ENCODE data around the gene HDAC7. TPM values are rescaled to one million over a fixed set of nuclear protein-coding genes. Genes with fewer than 3 reads are reported as not detected.

HDAC7 gene
- total RNA-seq, 1 donor from 2014 or later: 93.2 TPM

DNA sequence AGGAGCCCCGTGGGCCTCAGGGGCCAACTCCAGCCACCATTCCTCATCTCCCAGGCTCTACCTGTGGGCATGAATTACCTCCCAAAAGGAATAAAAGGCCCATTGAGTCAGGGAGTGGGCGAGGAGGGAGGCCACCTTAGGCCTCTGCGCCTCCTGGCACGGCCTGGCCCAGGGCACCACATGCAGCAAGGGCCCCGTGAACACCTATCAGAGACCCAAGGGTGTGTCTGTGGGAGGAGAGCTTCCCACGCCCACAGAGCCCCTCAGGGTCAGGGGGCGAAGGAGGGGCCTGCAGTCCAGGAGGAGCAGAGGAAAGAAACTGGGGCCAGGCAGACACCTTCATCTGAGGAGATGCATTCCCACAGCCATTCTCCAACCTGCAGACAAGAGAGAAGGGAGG lies 73.2 kb downstream of the HDAC7 start:
- TF ChIP-seq CTCF (IDR thresholded peaks at IDR 0.05): no peak
- no peak for DNase-seq (ENCODE audit: low spot score)
- peaks cover 2% of the 10 kb centered on the region for H3K4me1 Mint-ChIP-seq (ENCODE audit: low read depth)
- H3K27ac Mint-ChIP-seq (ENCODE audit: unreplicated experiment): no peak overlapping the region
- H3K9me3 Mint-ChIP-seq (ENCODE audit: low read depth): no peaks in the 10 kb centered on the region
- H3K27me3 Mint-ChIP-seq (ENCODE audit: low read depth): peaks cover 41% of the 10 kb centered on the region
- H3K36me3 Mint-ChIP-seq (ENCODE audit: low read depth): no peaks in the 10 kb centered on the region
- H3K4me3 Mint-ChIP-seq (ENCODE audit: unreplicated experiment): no peak overlapping the region

DNA sequence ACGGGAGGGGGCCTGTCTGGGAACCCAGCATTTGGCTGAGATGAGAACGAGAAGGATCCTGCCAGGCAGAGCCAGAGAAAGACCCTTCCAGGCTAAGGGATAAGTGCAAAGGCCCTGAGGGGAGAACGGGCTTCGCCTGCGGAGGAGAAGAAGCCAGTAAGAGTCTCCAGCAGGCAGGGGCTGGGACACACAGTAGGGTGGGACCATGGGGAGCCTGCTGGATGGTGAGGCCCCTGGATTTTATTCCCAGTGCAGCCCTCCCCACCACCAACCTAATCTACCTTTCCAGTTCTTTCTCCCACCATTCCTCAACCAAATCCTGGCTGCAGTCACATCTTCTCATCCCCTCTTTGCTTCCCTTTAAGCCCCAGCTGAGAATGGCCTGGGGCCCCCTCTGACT lies 73.6 kb downstream of the HDAC7 start:
- DNase-seq (ENCODE audit: low spot score): no peak
- H3K27me3 Mint-ChIP-seq (ENCODE audit: low read depth): peaks cover 41% of the 10 kb centered on the region
- no peaks in the 10 kb centered on the region for H3K36me3 Mint-ChIP-seq (ENCODE audit: low read depth)
- H3K27ac Mint-ChIP-seq (ENCODE audit: unreplicated experiment): no peak overlapping the region
- H3K9me3 Mint-ChIP-seq (ENCODE audit: low read depth): no peaks in the 10 kb centered on the region
- no peak for TF ChIP-seq CTCF (IDR thresholded peaks at IDR 0.05)
- no peak overlapping the region for H3K4me3 Mint-ChIP-seq (ENCODE audit: unreplicated experiment)
- H3K4me1 Mint-ChIP-seq (ENCODE audit: low read depth): peaks cover 6% of the 10 kb centered on the region

GRCh38 chr12:47745485-47746041 lies 74.1 kb downstream of the HDAC7 start:
- Mint-ChIP-seq H3K4me1 (ENCODE audit: low read depth) (peaks cover 10% of the 10 kb centered on the region), H3K9me3 (ENCODE audit: low read depth) (no peaks in the 10 kb centered on the region), H3K36me3 (ENCODE audit: low read depth) (no peaks in the 10 kb centered on the region), H3K27me3 (ENCODE audit: low read depth) (peaks cover 41% of the 10 kb centered on the region), H3K27ac (ENCODE audit: unreplicated experiment) (no peak overlapping the region), H3K4me3 (ENCODE audit: unreplicated experiment) (no peak overlapping the region)
- no peak for DNase-seq (ENCODE audit: low spot score)
- TF ChIP-seq CTCF (IDR thresholded peaks at IDR 0.05): no peak

- H3K36me3 Mint-ChIP-seq (ENCODE audit: low read depth): no peaks in the 10 kb centered on the region
- H3K27ac Mint-ChIP-seq (ENCODE audit: unreplicated experiment): no peak overlapping the region
- H3K9me3 Mint-ChIP-seq (ENCODE audit: low read depth): no peaks in the 10 kb centered on the region
- DNase-seq (ENCODE audit: low spot score): no peak
- H3K27me3 Mint-ChIP-seq (ENCODE audit: low read depth): peaks cover 39% of the 10 kb centered on the region
- no peak for TF ChIP-seq CTCF (IDR thresholded peaks at IDR 0.05)
- H3K4me1 Mint-ChIP-seq (ENCODE audit: low read depth): peaks cover 12% of the 10 kb centered on the region
- H3K4me3 Mint-ChIP-seq (ENCODE audit: unreplicated experiment): no peak overlapping the region
These were observed 74.8 kb downstream of the HDAC7 start for GRCh38 chr12:47744778-47745436.

GRCh38 chr12:47744005-47744651 lies 75.6 kb downstream of the HDAC7 start:
- peaks cover 38% of the 10 kb centered on the region for H3K27me3 Mint-ChIP-seq (ENCODE audit: low read depth)
- peak overlapping the region; percentile 47 for H3K27ac Mint-ChIP-seq (ENCODE audit: unreplicated experiment)
- no peak for DNase-seq (ENCODE audit: low spot score)
- peaks cover 12% of the 10 kb centered on the region for H3K4me1 Mint-ChIP-seq (ENCODE audit: low read depth)
- no peaks in the 10 kb centered on the region for H3K36me3 Mint-ChIP-seq (ENCODE audit: low read depth)
- no peak overlapping the region for H3K4me3 Mint-ChIP-seq (ENCODE audit: unreplicated experiment)
- H3K9me3 Mint-ChIP-seq (ENCODE audit: low read depth): no peaks in the 10 kb centered on the region
- TF ChIP-seq CTCF (IDR thresholded peaks at IDR 0.05): peak; percentile 67

Measured in chondrocyte (in vitro differentiated cells).